RWPE1 (cell line): ENCODE data around the gene KIDINS220.
A peak's percentile ranks its signal among the peaks of the same experiment; 100 is the strongest.

Source experiments
- CTCF ChIA-PET: fragments of 350-600 bp; sonication (Branson Sonifier 250); formaldehyde crosslinking; extraction: SDS; loops from one replicate; lab custom pipeline; 2021; lab: Yijun Ruan, JAX
- POLR2A ChIA-PET: fragments of 400-600 bp; formaldehyde crosslinking; extraction: SDS; loops from one replicate; lab custom pipeline; 2020; ENCODE audit warnings: antibody characterized with exemption; ENCODE audit not compliant: low non-redundant PET; lab: Yijun Ruan, JAX
- DNase-seq: peaks from one replicate; pipeline ENCODE4 v3.0.0; 2012; ENCODE audit warnings: low spot score
- H3K27ac ChIP-seq: fragments of 450-650 bp; 2 replicates; pipeline ENCODE4 v1.5.1; 2017
- TF ChIP-seq, protein P1 (sequence below): fragments of 450-650 bp; conservative IDR thresholded peaks from 2 replicates; pipeline ENCODE4 v1.5.1; 2017; ENCODE audit warnings: low read depth, mild to moderate bottlenecking

Gene KIDINS220

DNA sequence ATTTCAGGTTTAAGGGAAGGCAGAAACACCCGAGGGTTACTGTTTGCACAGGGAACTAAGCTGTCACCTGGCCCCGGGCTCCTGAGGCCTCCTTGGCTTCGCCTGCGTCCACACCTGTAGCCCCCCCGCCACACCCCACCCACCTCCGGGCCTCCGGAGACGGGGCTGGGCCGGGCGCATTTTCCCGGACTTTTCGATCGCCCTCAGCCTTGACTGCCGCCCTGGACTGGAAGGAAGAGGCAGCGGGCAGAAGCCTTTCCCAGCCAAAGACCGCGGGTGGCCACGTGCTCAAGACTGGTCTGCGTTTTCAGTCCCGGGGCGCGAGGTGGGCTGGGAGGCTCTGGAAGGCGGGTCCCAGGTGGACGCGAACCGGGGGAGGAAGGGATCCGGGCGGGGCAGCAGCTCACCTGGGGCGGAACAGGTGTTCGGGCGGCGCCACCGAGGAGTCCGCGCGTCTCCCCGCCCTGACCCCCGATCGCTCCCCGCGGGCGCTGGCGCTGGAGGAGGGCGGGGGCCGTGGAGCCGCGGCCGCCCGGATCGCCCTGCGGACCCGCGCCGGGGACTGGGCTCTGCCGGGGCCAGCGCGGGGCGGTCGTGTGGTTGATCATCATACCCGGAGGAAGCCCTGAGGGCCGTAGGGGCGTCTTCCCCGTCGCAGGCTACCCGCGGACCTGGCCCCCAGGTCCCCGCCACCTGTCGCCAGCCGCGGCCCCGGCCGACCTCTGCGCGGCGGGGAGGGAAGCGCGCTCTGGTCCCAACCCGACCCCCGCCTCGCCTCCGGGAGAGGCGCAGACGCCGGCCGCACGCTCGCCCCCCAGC lies 152.3 kb downstream of the KIDINS220 start:
- ChIA-PET POLR2A (no interaction called here), CTCF (interaction anchor here (0.7 kb wide), 1 partner anchor 1258 kb away, joined by 5 read pairs; no protein-coding TSS in a partner anchor)
- TF ChIP-seq, protein P1, sequence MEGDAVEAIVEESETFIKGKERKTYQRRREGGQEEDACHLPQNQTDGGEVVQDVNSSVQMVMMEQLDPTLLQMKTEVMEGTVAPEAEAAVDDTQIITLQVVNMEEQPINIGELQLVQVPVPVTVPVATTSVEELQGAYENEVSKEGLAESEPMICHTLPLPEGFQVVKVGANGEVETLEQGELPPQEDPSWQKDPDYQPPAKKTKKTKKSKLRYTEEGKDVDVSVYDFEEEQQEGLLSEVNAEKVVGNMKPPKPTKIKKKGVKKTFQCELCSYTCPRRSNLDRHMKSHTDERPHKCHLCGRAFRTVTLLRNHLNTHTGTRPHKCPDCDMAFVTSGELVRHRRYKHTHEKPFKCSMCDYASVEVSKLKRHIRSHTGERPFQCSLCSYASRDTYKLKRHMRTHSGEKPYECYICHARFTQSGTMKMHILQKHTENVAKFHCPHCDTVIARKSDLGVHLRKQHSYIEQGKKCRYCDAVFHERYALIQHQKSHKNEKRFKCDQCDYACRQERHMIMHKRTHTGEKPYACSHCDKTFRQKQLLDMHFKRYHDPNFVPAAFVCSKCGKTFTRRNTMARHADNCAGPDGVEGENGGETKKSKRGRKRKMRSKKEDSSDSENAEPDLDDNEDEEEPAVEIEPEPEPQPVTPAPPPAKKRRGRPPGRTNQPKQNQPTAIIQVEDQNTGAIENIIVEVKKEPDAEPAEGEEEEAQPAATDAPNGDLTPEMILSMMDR: no peak
- no peak overlapping the region for H3K27ac ChIP-seq
- DNase-seq: no peak

DNA sequence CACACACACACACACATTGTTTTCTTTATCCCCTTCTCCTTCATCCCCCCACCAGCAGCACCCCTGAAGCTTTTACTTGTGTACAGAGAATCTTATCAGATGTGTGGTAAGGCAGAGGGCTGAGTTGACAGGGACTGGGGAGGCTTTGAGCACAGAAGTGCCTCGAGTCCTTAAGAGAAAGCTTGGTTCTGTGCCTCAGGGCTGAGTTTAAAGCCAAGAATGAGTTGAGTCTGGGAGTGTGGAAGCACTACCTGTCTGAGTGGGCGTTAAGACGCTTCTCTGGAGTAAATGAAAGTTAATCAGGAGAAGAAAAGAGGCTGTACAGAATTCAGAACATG lies 152.9 kb downstream of the KIDINS220 start:
- no peak overlapping the region for H3K27ac ChIP-seq
- ChIA-PET CTCF (interaction anchor here (0.5 to 0.7 kb wide), 2 partner anchors 162 to 1257 kb away, joined by 3 to 5 read pairs; no protein-coding TSS in a partner anchor), POLR2A (no interaction called here)
- TF ChIP-seq, protein P1: no peak
- no peak for DNase-seq

DNA sequence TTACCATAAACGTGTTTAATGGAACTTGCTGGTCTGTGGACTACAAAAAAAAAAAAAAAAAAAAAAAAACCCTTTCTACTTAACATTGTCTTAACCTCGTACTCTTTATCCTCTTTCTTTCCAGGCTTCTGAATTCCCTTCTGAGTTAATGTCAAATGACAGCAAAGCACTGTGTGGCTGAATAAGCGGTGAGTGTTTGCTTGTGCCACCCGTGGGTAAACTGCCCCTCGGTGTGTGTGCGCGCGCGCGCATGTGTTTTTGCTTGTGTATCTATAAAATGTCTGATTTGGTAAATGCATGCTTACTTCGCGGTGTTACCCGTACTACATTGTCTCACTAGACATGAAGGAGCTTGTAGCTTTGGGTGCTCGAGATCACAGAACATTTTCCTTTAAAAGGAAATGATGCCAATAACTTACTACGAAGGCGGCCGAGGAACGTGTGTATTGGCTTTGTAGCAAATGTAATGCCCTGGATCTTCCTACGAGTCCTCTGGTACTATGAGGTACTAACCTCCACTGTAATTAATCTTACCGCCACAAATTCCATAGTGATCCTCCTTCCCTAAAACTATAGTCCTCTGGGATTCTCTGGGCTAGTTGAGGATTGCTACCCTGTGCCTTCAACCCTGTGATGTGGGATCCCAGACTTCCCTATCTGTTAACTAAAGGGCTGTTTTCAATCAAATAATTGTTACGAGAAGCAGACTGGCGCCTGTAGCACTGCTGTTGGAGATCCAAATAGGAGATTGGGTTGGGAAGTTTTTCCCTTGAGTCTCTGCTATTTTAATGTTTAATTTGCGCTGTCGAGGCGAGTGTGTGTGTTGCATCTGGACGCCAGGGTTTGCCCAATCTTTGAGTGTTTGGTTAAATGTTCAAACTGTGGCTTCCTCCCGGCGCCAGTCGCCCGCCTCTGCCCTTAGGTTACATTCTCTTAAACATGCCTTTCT lies 154.4 kb downstream of the KIDINS220 start:
- POLR2A ChIA-PET: interaction anchor here (0.5 to 0.7 kb wide), 2 partner anchors 430 to 517 kb away, joined by 3 to 5 read pairs; no protein-coding TSS in a partner anchor
- H3K27ac ChIP-seq: no peak overlapping the region
- CTCF ChIA-PET: interaction anchor here (0.9 kb wide), 1 partner anchor 143 kb away, joined by 3 read pairs; no protein-coding TSS in a partner anchor
- TF ChIP-seq, protein P1: no peak
- no peak for DNase-seq

DNA sequence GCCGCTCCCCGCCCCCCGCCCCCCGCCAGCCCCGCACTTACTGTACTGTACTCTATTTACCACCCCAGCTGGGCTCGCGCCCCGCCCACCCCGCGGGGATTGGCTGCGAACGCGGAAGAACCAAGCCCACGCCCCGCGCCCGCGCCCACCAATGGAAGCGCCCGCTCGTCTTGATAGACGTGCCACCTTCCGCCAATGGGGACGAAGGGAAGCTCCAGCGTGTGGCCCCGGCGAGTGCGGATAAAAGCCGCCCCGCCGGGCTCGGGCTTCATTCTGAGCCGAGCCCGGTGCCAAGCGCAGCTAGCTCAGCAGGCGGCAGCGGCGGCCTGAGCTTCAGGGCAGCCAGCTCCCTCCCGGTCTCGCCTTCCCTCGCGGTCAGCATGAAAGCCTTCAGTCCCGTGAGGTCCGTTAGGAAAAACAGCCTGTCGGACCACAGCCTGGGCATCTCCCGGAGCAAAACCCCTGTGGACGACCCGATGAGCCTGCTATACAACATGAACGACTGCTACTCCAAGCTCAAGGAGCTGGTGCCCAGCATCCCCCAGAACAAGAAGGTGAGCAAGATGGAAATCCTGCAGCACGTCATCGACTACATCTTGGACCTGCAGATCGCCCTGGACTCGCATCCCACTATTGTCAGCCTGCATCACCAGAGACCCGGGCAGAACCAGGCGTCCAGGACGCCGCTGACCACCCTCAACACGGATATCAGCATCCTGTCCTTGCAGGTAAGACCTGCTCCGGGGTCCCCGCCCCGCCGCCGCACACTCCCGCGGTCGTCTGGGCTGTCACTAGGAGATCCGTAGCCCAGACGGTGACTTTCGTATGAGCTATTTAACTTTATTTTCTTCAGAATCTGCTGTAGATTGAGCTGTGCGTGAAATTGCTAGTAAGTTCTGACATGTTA lies 155.4 kb downstream of the KIDINS220 start, which contains the start of gene ID2:
Gene ID2 (plus strand): TSS at position 271 of the 907 bp plus-strand sequence. CDS start 110 bp downstream, at position 381.
- TF ChIP-seq, protein P1: no peak

DNA sequence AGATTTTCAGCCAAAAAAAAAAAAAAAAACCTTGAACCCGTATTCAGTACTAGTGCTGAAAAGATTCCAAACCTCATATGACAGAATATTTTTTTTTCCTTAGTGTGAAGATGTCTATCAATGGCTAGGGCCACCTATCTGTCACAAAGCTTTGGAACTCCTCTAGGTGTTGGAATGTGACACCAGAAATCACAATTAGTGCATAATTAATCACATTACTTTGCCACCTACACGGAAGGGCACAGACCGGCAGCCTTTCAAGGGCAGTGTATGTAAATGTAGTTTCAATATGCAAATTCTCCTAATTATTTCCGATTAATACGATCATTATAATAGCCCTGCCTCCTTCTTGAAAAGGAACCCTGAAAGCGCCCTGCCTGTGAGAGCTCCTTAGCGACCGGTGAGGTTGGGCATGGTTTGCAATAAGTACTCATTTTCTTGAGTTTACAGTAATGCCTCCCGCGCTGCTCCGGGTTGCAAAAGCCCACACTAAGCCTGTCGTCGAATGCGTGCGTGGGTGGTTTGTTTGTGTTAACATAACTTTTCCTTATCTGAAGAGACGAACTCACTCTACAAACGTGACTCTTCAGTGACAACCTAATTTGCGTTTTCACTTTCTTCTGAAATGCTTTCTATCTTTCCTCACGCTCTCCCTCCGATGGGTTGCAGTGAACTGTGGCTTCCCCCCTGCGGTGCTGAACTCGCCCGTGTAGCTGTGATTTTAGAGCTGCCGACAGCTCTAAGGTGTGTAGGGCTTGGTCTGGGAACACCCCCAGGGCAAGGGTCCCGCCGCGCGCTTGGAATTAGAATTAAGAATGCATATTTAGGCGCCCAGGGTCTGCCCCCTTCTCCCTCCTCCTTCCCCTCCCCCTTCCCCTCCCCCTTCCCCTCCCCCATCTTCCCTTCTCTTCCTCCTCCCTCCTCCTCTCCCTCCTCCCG lies 156.3 kb downstream of the KIDINS220 start:
- peak overlapping the region; percentile 42; the same call in 1 of the 2 replicates for H3K27ac ChIP-seq
- CTCF ChIA-PET: interaction anchor here (0.6 to 1.2 kb wide), 10 partner anchors 28 to 1781 kb away, joined by 3 to 11 read pairs (median 3); no protein-coding TSS in a partner anchor
- peak; percentile 55 for DNase-seq
- POLR2A ChIA-PET: interaction anchor here (0.6 to 0.7 kb wide), 3 partner anchors 371 to 1491 kb away, joined by 3 to 5 read pairs (median 4); no protein-coding TSS in a partner anchor
- TF ChIP-seq, protein P1: no peak

More for the DNA sequence above, 155.4 kb downstream of the KIDINS220 start, which contains the start of gene ID2:
- peak within 1 kb of the TSS; percentile 42; the same call in 1 of the 2 replicates for H3K27ac ChIP-seq
- CTCF ChIA-PET: interaction anchor here (0.9 kb wide), 1 partner anchor 142 kb away, joined by 3 read pairs; no protein-coding TSS in a partner anchor
- POLR2A ChIA-PET: interaction anchor here (0.6 to 0.7 kb wide), 2 partner anchors 516 to 599 kb away, joined by 3 to 5 read pairs; no protein-coding TSS in a partner anchor
- DNase-seq: peak; percentile 99
